SK-N-SH (cell line): ENCODE measurements around the gene FAM229A. TPM values are rescaled to one million over a fixed set of nuclear protein-coding genes. Genes with fewer than 3 reads are reported as not detected.

Experiments used
- CTCF ChIA-PET: fragments of 300-600, 350-600 bp; formaldehyde crosslinking; extraction: SDS; loops from one replicate; lab custom pipeline; 2021; lab: Yijun Ruan, JAX
- POLR2A ChIA-PET: fragments of 350-600 bp; sonication (Branson Sonifier 250); formaldehyde crosslinking; extraction: SDS; loops from one replicate; lab custom pipeline; 2020; ENCODE audit warnings: antibody characterized with exemption, inconsistent platforms; lab: Yijun Ruan, JAX
- DNase-seq: peaks from one replicate; pipeline ENCODE4 v3.0.0; 2012
- H2AFZ ChIP-seq: fragments of 200-600 bp; sonication (generic); 2 replicates; pipeline ENCODE4 v1.8.1; 2016; ENCODE audit warnings: antibody characterized with exemption, mild to moderate bottlenecking, low read depth
- H3F3A ChIP-seq: fragments of 200-600 bp; sonication (generic); replicated peaks from 2 replicates; pipeline ENCODE3; 2016; ENCODE audit warnings: antibody characterized with exemption, mild to moderate bottlenecking; ENCODE audit not compliant: insufficient read depth
- H3K27ac ChIP-seq, 2 experiments: fragments of 200-500 bp in 1 of 2; fragments of 200-600 bp in 1 of 2; sonication (Bioruptor generic) in 1 of 2; sonication (generic), shearing (Covaris generic) in 1 of 2; 2 replicates each; pipeline versions ENCODE4 v1.5.1 to v1.6.1; 2014 to 2016; ENCODE audit warnings: low read depth in 2 of 2, inconsistent platforms in 1 of 2, low read length in 1 of 2, mild to moderate bottlenecking in 1 of 2, mixed read lengths in 1 of 2
- H3K27me3 ChIP-seq: fragments of 200-600 bp; sonication (generic), shearing (Covaris generic); 2 replicates; pipeline ENCODE4 v1.6.1; 2016; ENCODE audit warnings: mixed run types; ENCODE audit not compliant: insufficient read depth
- H3K36me3 ChIP-seq, 2 experiments: fragments of 200-500 bp in 1 of 2; fragments of 200-600 bp in 1 of 2; sonication (Bioruptor generic) in 1 of 2; sonication (generic) in 1 of 2; replicated peaks in 1 of 2; 2 replicates each; pipeline versions ENCODE3 to v1.5.1; 2014 to 2016; ENCODE audit warnings: low read length in 1 of 2, mild to moderate bottlenecking in 1 of 2; ENCODE audit not compliant: insufficient read depth in 2 of 2, control insufficient read depth in 1 of 2
- H3K4me1 ChIP-seq, 2 experiments: fragments of 200-500 bp in 1 of 2; fragments of 200-600 bp in 1 of 2; sonication (Bioruptor generic) in 1 of 2; sonication (generic), shearing (Covaris generic) in 1 of 2; 2 replicates each; pipeline versions ENCODE4 v1.5.1 to v1.6.1; 2014 to 2016; ENCODE audit warnings: low read depth in 1 of 2, low read length in 1 of 2, mixed run types in 1 of 2; ENCODE audit not compliant: insufficient read depth in 2 of 2, control insufficient read depth in 1 of 2
- H3K4me2 ChIP-seq: fragments of 200-600 bp; sonication (generic), shearing (Covaris generic); 2 replicates; pipeline ENCODE4 v1.6.1; 2017; ENCODE audit warnings: mixed run types
- H3K4me3 ChIP-seq, 2 experiments: fragments of 200-500 bp in 1 of 2; fragments of 200-600 bp in 1 of 2; sonication (Bioruptor generic) in 1 of 2; sonication (generic), shearing (Covaris generic) in 1 of 2; 2 replicates each; pipeline versions ENCODE4 v1.5.1 to v1.8.1; 2014 to 2016; ENCODE audit warnings: low read depth in 2 of 2, inconsistent platforms in 1 of 2, low read length in 1 of 2, mild to moderate bottlenecking in 1 of 2, mixed read lengths in 1 of 2, moderate library complexity in 1 of 2
- H3K79me2 ChIP-seq: fragments of 200-600 bp; sonication (generic); 2 replicates; pipeline ENCODE4 v1.8.1; 2017; ENCODE audit warnings: mild to moderate bottlenecking; ENCODE audit not compliant: insufficient read depth
- H3K9ac ChIP-seq: fragments of 200-600 bp; sonication (generic); 2 replicates; pipeline ENCODE4 v1.6.1; 2017; ENCODE audit warnings: mixed run types
- H3K9me2 ChIP-seq: fragments of 200-600 bp; sonication (generic); 2 replicates; pipeline ENCODE4 v1.6.1; 2017; ENCODE audit warnings: mixed run types
- H3K9me3 ChIP-seq: fragments of 200-600 bp; sonication (generic); 2 replicates; pipeline ENCODE4 v1.6.1; 2017; ENCODE audit warnings: mixed run types, mild to moderate bottlenecking, moderate library complexity
- H4K20me1 ChIP-seq: fragments of 200-600 bp; sonication (generic); 2 replicates; pipeline ENCODE4 v1.6.1; 2017; ENCODE audit warnings: mild to moderate bottlenecking, mixed run types; ENCODE audit not compliant: insufficient read depth
- CHD2 ChIP-seq: fragments of 150-350 bp; IDR thresholded peaks from 2 replicates; pipeline ENCODE4 v1.6.1; 2018; ENCODE audit warnings: low read length; ENCODE audit not compliant: partially characterized antibody
- ELF1 ChIP-seq: IDR thresholded peaks from 2 replicates; pipeline ENCODE4 v1.4.0; 2012
- GATA2 ChIP-seq: sonication (generic); formaldehyde crosslinking; IDR thresholded peaks from 2 replicates; pipeline ENCODE4 v1.5.0; 2020; ENCODE audit warnings: mild to moderate bottlenecking, missing genetic modification reagents
- NFIC ChIP-seq: IDR thresholded peaks from 2 replicates; pipeline ENCODE4 v1.4.0; 2012; ENCODE audit warnings: borderline replicate concordance
- PBX3 ChIP-seq: IDR thresholded peaks from 2 replicates; pipeline ENCODE4; 2012
- RCOR1 ChIP-seq: fragments of 150-350 bp; IDR thresholded peaks from 2 replicates; pipeline ENCODE4 v1.6.1; 2017; ENCODE audit warnings: antibody characterized with exemption, low read length
- RXRA ChIP-seq: IDR thresholded peaks from 2 replicates; pipeline ENCODE4 v1.4.0; 2012; ENCODE audit warnings: low read depth, mild to moderate bottlenecking, borderline replicate concordance
- TAF1 ChIP-seq: IDR thresholded peaks from 2 replicates; pipeline ENCODE4 v1.6.1; 2012; ENCODE audit warnings: low read depth, mild to moderate bottlenecking, low read length, moderate library complexity, borderline replicate concordance
- YY1 ChIP-seq: IDR thresholded peaks from 2 replicates; pipeline ENCODE4 v1.4.0; 2012; ENCODE audit warnings: low read depth, mild to moderate bottlenecking
- WGBS: methylation state at CpG from one replicate; pipeline ENCODE4 v1.1.6; 2017; ENCODE audit warnings: low lambda C conversion rate; 5-methylcytosine and 5-hydroxymethylcytosine counted together
- polyA plus RNA-seq, 3 experiments: library from polyadenylated mRNA; depleted of rRNA; stranded (reverse); fragments of >200 nt; gene quantifications; 2 replicates each; pipeline ENCODE4 v1.2.3, GENCODE V29; 2012
- TF ChIP-seq, protein P1 (sequence below): fragments of 200-600 bp; sonication (generic); IDR thresholded peaks from 2 replicates; pipeline ENCODE4 v1.6.1; 2017; ENCODE audit warnings: antibody characterized with exemption, mild to moderate bottlenecking, moderate library complexity
- TF ChIP-seq, protein P2 (sequence below): fragments of 150-350 bp; IDR thresholded peaks from 2 replicates; pipeline ENCODE4 v1.6.1; 2016; ENCODE audit warnings: mild to moderate bottlenecking, low read depth, low read length
- TF ChIP-seq, protein P3 (sequence below): IDR thresholded peaks from 2 replicates; pipeline ENCODE4 v1.4.0; 2012; ENCODE audit warnings: low read depth, borderline replicate concordance

FAM229A gene
- polyA plus RNA-seq, 1 of the 3 experiments (the other 2 are of a cell fraction) = 8.0 TPM

DNA sequence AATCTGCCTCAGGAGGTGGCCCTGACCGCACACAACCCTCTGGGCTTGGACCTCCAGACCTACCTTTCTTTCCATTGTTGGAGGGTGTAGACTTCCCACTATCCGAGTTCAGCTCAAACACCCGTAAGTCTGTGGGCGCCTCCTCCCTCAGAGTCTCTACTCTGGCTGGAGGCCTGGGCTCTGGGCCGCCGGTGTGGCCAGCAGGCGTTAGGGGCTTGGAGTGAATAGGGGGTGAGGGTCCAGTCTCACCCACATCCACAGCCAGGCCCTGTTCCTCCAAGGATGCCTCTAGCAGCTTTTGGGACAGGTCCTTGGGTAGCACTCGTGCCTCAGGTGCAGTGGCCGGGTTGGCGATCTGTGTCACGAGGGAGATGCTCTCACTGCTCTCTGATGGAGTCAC lies 13.9 kb upstream of the FAM229A start:
- Histone ChIP-seq H3F3A (peaks cover 2% of the 10 kb centered on the region), H4K20me1 (no peaks in the 10 kb centered on the region), H3K36me3 (peaks cover 38 to 83% of the 10 kb centered on the region in 2 experiments), H2AFZ (no peak overlapping the region), H3K79me2 (no peaks in the 10 kb centered on the region), H3K4me3 (no peak overlapping the region), H3K4me2 (no peak overlapping the region), H3K27me3 (no peaks in the 10 kb centered on the region), H3K4me1 (no peaks in the 10 kb centered on the region), H3K9ac (no peak overlapping the region), H3K27ac (no peak overlapping the region), H3K9me3 (no peaks in the 10 kb centered on the region), H3K9me2 (no peaks in the 10 kb centered on the region)
- 92% methylated on average over 7 of the region's 11 CpGs for WGBS
- TF ChIP-seq CHD2 (no peak), NFIC (no peak), RXRA (no peak), GATA2 (CRISPR knock-in tag) (no peak)
- TF ChIP-seq, protein P1, sequence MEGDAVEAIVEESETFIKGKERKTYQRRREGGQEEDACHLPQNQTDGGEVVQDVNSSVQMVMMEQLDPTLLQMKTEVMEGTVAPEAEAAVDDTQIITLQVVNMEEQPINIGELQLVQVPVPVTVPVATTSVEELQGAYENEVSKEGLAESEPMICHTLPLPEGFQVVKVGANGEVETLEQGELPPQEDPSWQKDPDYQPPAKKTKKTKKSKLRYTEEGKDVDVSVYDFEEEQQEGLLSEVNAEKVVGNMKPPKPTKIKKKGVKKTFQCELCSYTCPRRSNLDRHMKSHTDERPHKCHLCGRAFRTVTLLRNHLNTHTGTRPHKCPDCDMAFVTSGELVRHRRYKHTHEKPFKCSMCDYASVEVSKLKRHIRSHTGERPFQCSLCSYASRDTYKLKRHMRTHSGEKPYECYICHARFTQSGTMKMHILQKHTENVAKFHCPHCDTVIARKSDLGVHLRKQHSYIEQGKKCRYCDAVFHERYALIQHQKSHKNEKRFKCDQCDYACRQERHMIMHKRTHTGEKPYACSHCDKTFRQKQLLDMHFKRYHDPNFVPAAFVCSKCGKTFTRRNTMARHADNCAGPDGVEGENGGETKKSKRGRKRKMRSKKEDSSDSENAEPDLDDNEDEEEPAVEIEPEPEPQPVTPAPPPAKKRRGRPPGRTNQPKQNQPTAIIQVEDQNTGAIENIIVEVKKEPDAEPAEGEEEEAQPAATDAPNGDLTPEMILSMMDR = no peak
- TF ChIP-seq, protein P2, sequence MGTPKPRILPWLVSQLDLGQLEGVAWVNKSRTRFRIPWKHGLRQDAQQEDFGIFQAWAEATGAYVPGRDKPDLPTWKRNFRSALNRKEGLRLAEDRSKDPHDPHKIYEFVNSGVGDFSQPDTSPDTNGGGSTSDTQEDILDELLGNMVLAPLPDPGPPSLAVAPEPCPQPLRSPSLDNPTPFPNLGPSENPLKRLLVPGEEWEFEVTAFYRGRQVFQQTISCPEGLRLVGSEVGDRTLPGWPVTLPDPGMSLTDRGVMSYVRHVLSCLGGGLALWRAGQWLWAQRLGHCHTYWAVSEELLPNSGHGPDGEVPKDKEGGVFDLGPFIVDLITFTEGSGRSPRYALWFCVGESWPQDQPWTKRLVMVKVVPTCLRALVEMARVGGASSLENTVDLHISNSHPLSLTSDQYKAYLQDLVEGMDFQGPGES = no peak
- no peak for DNase-seq
- CTCF ChIA-PET = no interaction called here
- POLR2A ChIA-PET = interaction anchor here (1.8 kb wide), 1 partner anchor 18 kb away, joined by 5 read pairs; no protein-coding TSS in a partner anchor

DNA sequence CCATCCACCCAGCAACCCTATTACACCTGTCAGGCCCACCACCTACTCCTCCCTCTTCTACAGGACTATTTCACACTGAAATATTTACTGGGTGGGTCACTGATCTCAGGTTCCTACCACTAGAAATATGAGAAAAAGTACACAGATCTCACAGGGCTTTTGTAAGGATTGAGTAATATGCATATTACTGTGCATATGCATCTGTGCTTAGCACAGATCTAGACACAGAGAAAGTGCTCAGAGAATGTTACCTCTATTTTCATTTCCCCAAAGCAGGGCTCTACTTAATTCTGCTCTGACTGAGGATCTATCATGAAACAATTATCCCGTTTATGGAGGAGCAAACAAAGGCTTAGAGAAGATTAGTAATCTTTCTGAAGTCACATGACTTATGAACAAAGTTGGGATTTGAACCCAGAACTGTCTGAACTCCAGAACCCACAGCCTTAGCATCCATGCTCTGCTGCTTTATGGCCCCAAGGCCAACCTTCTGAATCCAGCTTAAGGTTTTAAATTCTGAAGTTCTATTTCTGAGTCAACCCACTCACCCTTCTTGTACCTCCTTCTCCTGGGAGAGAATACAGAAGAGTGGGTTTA lies 11.8 kb upstream of the FAM229A start:
- H3K4me1 ChIP-seq = no peaks in the 10 kb centered on the region
- DNase-seq = no peak
- no peaks in the 10 kb centered on the region for H3K9me2 ChIP-seq
- POLR2A ChIA-PET = no interaction called here
- no peak overlapping the region for H3K27ac ChIP-seq
- H4K20me1 ChIP-seq = no peaks in the 10 kb centered on the region
- peaks cover 33 to 71% of the 10 kb centered on the region in 2 experiments for H3K36me3 ChIP-seq
- H3K4me3 ChIP-seq = no peak overlapping the region
- no peak overlapping the region for H2AFZ ChIP-seq
- H3K9me3 ChIP-seq = no peaks in the 10 kb centered on the region
- TF ChIP-seq ELF1 = no peak
- no peak for TF ChIP-seq TAF1
- no peak for TF ChIP-seq RCOR1
- TF ChIP-seq PBX3 = no peak
- TF ChIP-seq, protein P3, sequence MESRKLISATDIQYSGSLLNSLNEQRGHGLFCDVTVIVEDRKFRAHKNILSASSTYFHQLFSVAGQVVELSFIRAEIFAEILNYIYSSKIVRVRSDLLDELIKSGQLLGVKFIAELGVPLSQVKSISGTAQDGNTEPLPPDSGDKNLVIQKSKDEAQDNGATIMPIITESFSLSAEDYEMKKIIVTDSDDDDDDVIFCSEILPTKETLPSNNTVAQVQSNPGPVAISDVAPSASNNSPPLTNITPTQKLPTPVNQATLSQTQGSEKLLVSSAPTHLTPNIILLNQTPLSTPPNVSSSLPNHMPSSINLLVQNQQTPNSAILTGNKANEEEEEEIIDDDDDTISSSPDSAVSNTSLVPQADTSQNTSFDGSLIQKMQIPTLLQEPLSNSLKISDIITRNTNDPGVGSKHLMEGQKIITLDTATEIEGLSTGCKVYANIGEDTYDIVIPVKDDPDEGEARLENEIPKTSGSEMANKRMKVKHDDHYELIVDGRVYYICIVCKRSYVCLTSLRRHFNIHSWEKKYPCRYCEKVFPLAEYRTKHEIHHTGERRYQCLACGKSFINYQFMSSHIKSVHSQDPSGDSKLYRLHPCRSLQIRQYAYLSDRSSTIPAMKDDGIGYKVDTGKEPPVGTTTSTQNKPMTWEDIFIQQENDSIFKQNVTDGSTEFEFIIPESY = no peak
- no peak for TF ChIP-seq YY1
- TF ChIP-seq RXRA = no peak
- TF ChIP-seq, all 33 proteins: peak for 0
- CTCF ChIA-PET = no interaction called here
- no peaks in the 10 kb centered on the region for H3K27me3 ChIP-seq
- H3K79me2 ChIP-seq = no peaks in the 10 kb centered on the region
- WGBS = 80% methylated on average over 1 of the region's 1 CpG
- no peak overlapping the region for H3K9ac ChIP-seq
- H3F3A ChIP-seq = peaks cover 2% of the 10 kb centered on the region
- H3K4me2 ChIP-seq = no peak overlapping the region
